Endometrial microvascular endothelial cells (primary cell): ENCODE measurements around the gene LMOD1. TPM values are rescaled to one million over a fixed set of nuclear protein-coding genes. Genes with fewer than 3 reads are reported as not detected.
"Not testable (repeated sequence)": the region's sequence is repeated elsewhere in the genome, so short reads cannot be mapped to it uniquely, and the experiment has no call there.

Experiments
- in situ Hi-C: cut with HindIII; loops from 2 replicates; pipeline ENCODE4 v1.10.0; 2017; ENCODE audit warnings: low sequenced_read_pairs, low pct_unique_long_range_greater_than_20kb; ENCODE audit errors: inconsistent ontology term
- total RNA-seq: library from RNA; depleted of rRNA; stranded (reverse); fragments of >200 nt; gene quantifications from one replicate; pipeline ENCODE4 v1.2.3, GENCODE V29; 2015; ENCODE audit errors: inconsistent ontology term

LMOD1 gene
- total RNA-seq, 1 donor from 2014 or later, result 0.19 TPM

- in situ Hi-C loops, result no loop called here
Observed at GRCh38 chr1:201954263-201955008, 8.1 kb upstream of the LMOD1 start.

- in situ Hi-C loops, result no loop called here
Observed at GRCh38 chr1:201949491-201949890, 3.1 kb upstream of the LMOD1 start.

GRCh38 chr1:201947697-201948008 is 1.3 kb upstream of the LMOD1 start:
- in situ Hi-C loops, result no loop called here

GRCh38 chr1:201945863-201946223 is 505 bp downstream of the LMOD1 start:
- in situ Hi-C loops, result no loop called here

GRCh38 chr1:201945157-201945556 is 1.2 kb downstream of the LMOD1 start:
- in situ Hi-C loops, result no loop called here

GRCh38 chr1:201944639-201945038 is 1.7 kb downstream of the LMOD1 start:
- in situ Hi-C loops, result no loop called here

GRCh38 chr1:201944002-201944401 is 2.3 kb downstream of the LMOD1 start:
- in situ Hi-C loops, result no loop called here

- in situ Hi-C loops, result no loop called here
Observed at GRCh38 chr1:201942129-201942495, 4.2 kb downstream of the LMOD1 start.

GRCh38 chr1:201941420-201942128 is 4.8 kb downstream of the LMOD1 start:
- in situ Hi-C loops, result no loop called here

GRCh38 chr1:201940316-201940715 is 6.0 kb downstream of the LMOD1 start:
- in situ Hi-C loops, result not testable (repeated sequence)

- in situ Hi-C loops, result no loop called here
Observed at GRCh38 chr1:201939574-201939973, 6.8 kb downstream of the LMOD1 start.

- in situ Hi-C loops, result no loop called here
Observed at GRCh38 chr1:201939148-201939547, 7.2 kb downstream of the LMOD1 start.

- in situ Hi-C loops, result no loop called here
Observed at GRCh38 chr1:201938440-201939035, 7.8 kb downstream of the LMOD1 start.

GRCh38 chr1:201937624-201938213 is 8.6 kb downstream of the LMOD1 start:
- in situ Hi-C loops, result no loop called here

GRCh38 chr1:201933840-201934430 is 12.4 kb downstream of the LMOD1 start:
- in situ Hi-C loops, result no loop called here

- in situ Hi-C loops, result no loop called here
Observed at GRCh38 chr1:201930803-201931202, 15.5 kb downstream of the LMOD1 start.

- in situ Hi-C loops, result no loop called here
Observed at GRCh38 chr1:201930137-201930536, 16.2 kb downstream of the LMOD1 start.

GRCh38 chr1:201928266-201928665 is 18.1 kb downstream of the LMOD1 start:
- in situ Hi-C loops, result no loop called here

- in situ Hi-C loops, result no loop called here
Observed at GRCh38 chr1:201925981-201926645, 20.2 kb downstream of the LMOD1 start.
